ENCODE measurements around the gene TTC28. TPM values are rescaled to one million over a fixed set of nuclear protein-coding genes. Genes with fewer than 3 reads are reported as not detected.
A peak's percentile ranks its signal among the peaks of the same experiment; 100 is the strongest.
"Not testable (repeated sequence)": the region's sequence is repeated elsewhere in the genome, so short reads cannot be mapped to it uniquely, and the experiment has no call there.

TTC28 gene
- total and polyA plus RNA-seq, 2 donors (not counting 1 experiment from before 2014, with no cell fraction given): 8.2 to 31.4 TPM

GRCh38 chr22:28670756-28671155 lies 8.9 kb downstream of the TTC28 start:
- Histone ChIP-seq H3K9me3 (ENCODE audit: control insufficient read depth, insufficient read depth, low read depth, low read length) (no peaks in the 10 kb centered on the region), H3K4me1 (ENCODE audit: control insufficient read depth, extremely low read depth, insufficient read depth, low read length) (no peaks in the 10 kb centered on the region), H3K27ac (ENCODE audit: insufficient read depth, low read length) (no peak overlapping the region), H2AFZ (ENCODE audit: low read length) (no peak overlapping the region), H3K4me3 (replicated peaks in 1 of 4; ENCODE audit: control extremely low read depth in 1 of 4, insufficient read depth in 1 of 4, low read depth in 3 of 4, low read length in 4 of 4) (no peak overlapping the region), H3K79me2 (ENCODE audit: control insufficient read depth, insufficient read depth, low read length) (no peaks in the 10 kb centered on the region), H3K4me2 (ENCODE audit: extremely low read depth, insufficient read depth, low read length) (no peak overlapping the region), H4K20me1 (ENCODE audit: control insufficient read depth, extremely low read depth, insufficient read depth, low read length) (no peaks in the 10 kb centered on the region), H3K27me3 (ENCODE audit: control insufficient read depth, insufficient read depth, low read length) (no peaks in the 10 kb centered on the region), H3K9ac (ENCODE audit: insufficient read depth, low read length) (no peak overlapping the region), H3K36me3 (ENCODE audit: control insufficient read depth, insufficient read depth, low read length) (no peaks in the 10 kb centered on the region)
- no peak for TF ChIP-seq EZH2 (IDR thresholded peaks at IDR 0.05; ENCODE audit: low read length, missing control alignments)
- no peak for TF ChIP-seq CTCF (conservative IDR thresholded peaks at IDR 0.05 in 1 of 2, IDR thresholded peaks at IDR 0.05 in 1 of 2; ENCODE audit: low read depth in 1 of 2, low read length in 2 of 2)
- peak in 1 of 2 donors; percentile 24 for DNase-seq (ENCODE audit: low read depth in 2 of 2)

GRCh38 chr22:28670161-28670560 lies 9.5 kb downstream of the TTC28 start:
- no peak for DNase-seq (ENCODE audit: low read depth in 2 of 2)
- Histone ChIP-seq H3K9ac (ENCODE audit: insufficient read depth, low read length) (no peak overlapping the region), H3K4me3 (replicated peaks in 1 of 4; ENCODE audit: control extremely low read depth in 1 of 4, insufficient read depth in 1 of 4, low read depth in 3 of 4, low read length in 4 of 4) (no peak overlapping the region), H3K27me3 (ENCODE audit: control insufficient read depth, insufficient read depth, low read length) (no peaks in the 10 kb centered on the region), H4K20me1 (ENCODE audit: control insufficient read depth, extremely low read depth, insufficient read depth, low read length) (no peaks in the 10 kb centered on the region), H3K79me2 (ENCODE audit: control insufficient read depth, insufficient read depth, low read length) (no peaks in the 10 kb centered on the region), H2AFZ (ENCODE audit: low read length) (no peak overlapping the region), H3K27ac (ENCODE audit: insufficient read depth, low read length) (no peak overlapping the region), H3K36me3 (ENCODE audit: control insufficient read depth, insufficient read depth, low read length) (no peaks in the 10 kb centered on the region), H3K4me1 (ENCODE audit: control insufficient read depth, extremely low read depth, insufficient read depth, low read length) (no peaks in the 10 kb centered on the region), H3K9me3 (ENCODE audit: control insufficient read depth, insufficient read depth, low read depth, low read length) (no peaks in the 10 kb centered on the region), H3K4me2 (ENCODE audit: extremely low read depth, insufficient read depth, low read length) (no peak overlapping the region)
- no peak for TF ChIP-seq EZH2 (IDR thresholded peaks at IDR 0.05; ENCODE audit: low read length, missing control alignments)
- TF ChIP-seq CTCF (conservative IDR thresholded peaks at IDR 0.05 in 1 of 2, IDR thresholded peaks at IDR 0.05 in 1 of 2; ENCODE audit: low read depth in 1 of 2, low read length in 2 of 2): no peak

- no peak overlapping the region for H3K4me3 ChIP-seq (replicated peaks in 1 of 4; ENCODE audit: control extremely low read depth in 1 of 4, insufficient read depth in 1 of 4, low read depth in 3 of 4, low read length in 4 of 4)
- H2AFZ ChIP-seq (ENCODE audit: low read length): no peak overlapping the region
- no peak overlapping the region for H3K27ac ChIP-seq (ENCODE audit: insufficient read depth, low read length)
- no peaks in the 10 kb centered on the region for H3K79me2 ChIP-seq (ENCODE audit: control insufficient read depth, insufficient read depth, low read length)
- H4K20me1 ChIP-seq (ENCODE audit: control insufficient read depth, extremely low read depth, insufficient read depth, low read length): no peaks in the 10 kb centered on the region
- H3K27me3 ChIP-seq (ENCODE audit: control insufficient read depth, insufficient read depth, low read length): no peaks in the 10 kb centered on the region
- DNase-seq (ENCODE audit: low read depth in 2 of 2): no peak
- H3K9ac ChIP-seq (ENCODE audit: insufficient read depth, low read length): no peak overlapping the region
- H3K4me1 ChIP-seq (ENCODE audit: control insufficient read depth, extremely low read depth, insufficient read depth, low read length): no peaks in the 10 kb centered on the region
- no peaks in the 10 kb centered on the region for H3K36me3 ChIP-seq (ENCODE audit: control insufficient read depth, insufficient read depth, low read length)
- H3K4me2 ChIP-seq (ENCODE audit: extremely low read depth, insufficient read depth, low read length): no peak overlapping the region
- TF ChIP-seq CTCF (conservative IDR thresholded peaks at IDR 0.05 in 1 of 2, IDR thresholded peaks at IDR 0.05 in 1 of 2; ENCODE audit: low read depth in 1 of 2, low read length in 2 of 2) (no peak), EZH2 (IDR thresholded peaks at IDR 0.05; ENCODE audit: low read length, missing control alignments) (no peak)
- H3K9me3 ChIP-seq (ENCODE audit: control insufficient read depth, insufficient read depth, low read depth, low read length): no peaks in the 10 kb centered on the region
Measured at GRCh38 chr22:28669387-28669786, 10.3 kb downstream of the TTC28 start.

- not testable (repeated sequence) for H3K4me3 ChIP-seq (replicated peaks in 1 of 4; ENCODE audit: control extremely low read depth in 1 of 4, insufficient read depth in 1 of 4, low read depth in 3 of 4, low read length in 4 of 4); H3K9me3 ChIP-seq (ENCODE audit: control insufficient read depth, insufficient read depth, low read depth, low read length); H2AFZ ChIP-seq (ENCODE audit: low read length); H4K20me1 ChIP-seq (ENCODE audit: control insufficient read depth, extremely low read depth, insufficient read depth, low read length); H3K4me1 ChIP-seq (ENCODE audit: control insufficient read depth, extremely low read depth, insufficient read depth, low read length); H3K9ac ChIP-seq (ENCODE audit: insufficient read depth, low read length); H3K27me3 ChIP-seq (ENCODE audit: control insufficient read depth, insufficient read depth, low read length); H3K36me3 ChIP-seq (ENCODE audit: control insufficient read depth, insufficient read depth, low read length); DNase-seq (ENCODE audit: low read depth in 2 of 2); H3K4me2 ChIP-seq (ENCODE audit: extremely low read depth, insufficient read depth, low read length); H3K27ac ChIP-seq (ENCODE audit: insufficient read depth, low read length); H3K79me2 ChIP-seq (ENCODE audit: control insufficient read depth, insufficient read depth, low read length)
Measured at GRCh38 chr22:28663569-28663942, 16.1 kb downstream of the TTC28 start.
